ENCODE results near the gene NEK9.

Gene NEK9

GRCh38 chr14:75049136-75049535 lies 77.7 kb downstream of the NEK9 start:
- Histone ChIP-seq H3K79me2 (ENCODE audit: insufficient read depth, low read depth) (no peaks in the 10 kb centered on the region; the same call in 1 of the 2 replicates), H4K20me1 (ENCODE audit: insufficient read depth) (no peaks in the 10 kb centered on the region), H3K4me3 (IDR thresholded peaks at IDR 0.05; ENCODE audit: insufficient read depth, low read depth, low read length) (no peak overlapping the region), H3K9ac (no peak overlapping the region), H3K4me1 (ENCODE audit: low read depth, poor library complexity, severe bottlenecking) (peaks cover 22% of the 10 kb centered on the region), H3K27ac (no peak overlapping the region), H3K27me3 (ENCODE audit: insufficient read depth, low read depth) (no peaks in the 10 kb centered on the region), H3K36me3 (ENCODE audit: insufficient read depth) (no peaks in the 10 kb centered on the region), H2AFZ (ENCODE audit: low read depth) (no peak overlapping the region), H3K4me2 (no peak overlapping the region)
- no peak for TF ChIP-seq CTCF (conservative IDR thresholded peaks at IDR 0.05; ENCODE audit: low read depth, low read length)

GRCh38 chr14:75048101-75048500 lies 78.7 kb downstream of the NEK9 start:
- no peak for TF ChIP-seq CTCF (conservative IDR thresholded peaks at IDR 0.05; ENCODE audit: low read depth, low read length)
- H3K4me1 ChIP-seq (ENCODE audit: low read depth, poor library complexity, severe bottlenecking) = peaks cover 23% of the 10 kb centered on the region
- H4K20me1 ChIP-seq (ENCODE audit: insufficient read depth) = no peaks in the 10 kb centered on the region
- no peak overlapping the region for H3K4me3 ChIP-seq (IDR thresholded peaks at IDR 0.05; ENCODE audit: insufficient read depth, low read depth, low read length)
- no peak overlapping the region for H3K9ac ChIP-seq
- no peaks in the 10 kb centered on the region; the same call in 1 of the 2 replicates for H3K79me2 ChIP-seq (ENCODE audit: insufficient read depth, low read depth)
- no peaks in the 10 kb centered on the region for H3K36me3 ChIP-seq (ENCODE audit: insufficient read depth)
- no peaks in the 10 kb centered on the region for H3K27me3 ChIP-seq (ENCODE audit: insufficient read depth, low read depth)
- H2AFZ ChIP-seq (ENCODE audit: low read depth) = no peak overlapping the region
- H3K4me2 ChIP-seq = no peak overlapping the region
- no peak overlapping the region for H3K27ac ChIP-seq

- Histone ChIP-seq H3K4me1 (ENCODE audit: low read depth, poor library complexity, severe bottlenecking) (peaks cover 28% of the 10 kb centered on the region), H4K20me1 (ENCODE audit: insufficient read depth) (no peaks in the 10 kb centered on the region), H2AFZ (ENCODE audit: low read depth) (no peak overlapping the region), H3K27ac (no peak overlapping the region), H3K36me3 (ENCODE audit: insufficient read depth) (no peaks in the 10 kb centered on the region), H3K79me2 (ENCODE audit: insufficient read depth, low read depth) (no peaks in the 10 kb centered on the region; the same call in 1 of the 2 replicates), H3K4me2 (no peak overlapping the region), H3K4me3 (IDR thresholded peaks at IDR 0.05; ENCODE audit: insufficient read depth, low read depth, low read length) (no peak overlapping the region), H3K9ac (no peak overlapping the region), H3K27me3 (ENCODE audit: insufficient read depth, low read depth) (no peaks in the 10 kb centered on the region)
- TF ChIP-seq CTCF (conservative IDR thresholded peaks at IDR 0.05; ENCODE audit: low read depth, low read length) = no peak
These were observed 79.3 kb downstream of the NEK9 start for GRCh38 chr14:75047506-75047905.

- TF ChIP-seq CTCF (conservative IDR thresholded peaks at IDR 0.05; ENCODE audit: low read depth, low read length) = no peak
These were observed 79.9 kb downstream of the NEK9 start for GRCh38 chr14:75046899-75047298.

More at GRCh38 chr14:75046899-75047298, 79.9 kb downstream of the NEK9 start:
- no peaks in the 10 kb centered on the region for H4K20me1 ChIP-seq (ENCODE audit: insufficient read depth)
- no peaks in the 10 kb centered on the region; the same call in 1 of the 2 replicates for H3K79me2 ChIP-seq (ENCODE audit: insufficient read depth, low read depth)
- no peaks in the 10 kb centered on the region for H3K36me3 ChIP-seq (ENCODE audit: insufficient read depth)
- H2AFZ ChIP-seq (ENCODE audit: low read depth) = no peak overlapping the region
- H3K4me1 ChIP-seq (ENCODE audit: low read depth, poor library complexity, severe bottlenecking) = peaks cover 35% of the 10 kb centered on the region
- H3K9ac ChIP-seq = no peak overlapping the region
- no peak overlapping the region for H3K27ac ChIP-seq
- H3K4me2 ChIP-seq = no peak overlapping the region
- no peaks in the 10 kb centered on the region for H3K27me3 ChIP-seq (ENCODE audit: insufficient read depth, low read depth)
- H3K4me3 ChIP-seq (IDR thresholded peaks at IDR 0.05; ENCODE audit: insufficient read depth, low read depth, low read length) = no peak overlapping the region

Data from KMS-11 (cell line).